Ishikawa (cell line): ENCODE data around the gene MED26.
A peak's percentile ranks its signal among the peaks of the same experiment; 100 is the strongest.

Experiments
- CEBPB ChIP-seq: IDR thresholded peaks from 2 replicates; pipeline ENCODE4 v1.6.1; 2012
- CREB1 ChIP-seq: IDR thresholded peaks from 2 replicates; pipeline ENCODE4 v1.6.1; 2012; ENCODE audit warnings: low read depth
- EGR1 ChIP-seq: IDR thresholded peaks from 2 replicates; pipeline ENCODE4 v1.6.1; 2012
- EP300 ChIP-seq: IDR thresholded peaks from 2 replicates; pipeline ENCODE4 v1.6.1; 2012; ENCODE audit warnings: borderline replicate concordance
- FOXM1 ChIP-seq: IDR thresholded peaks from 2 replicates; pipeline ENCODE4 v1.6.1; 2012; ENCODE audit warnings: low read depth, borderline replicate concordance
- NFIC ChIP-seq: IDR thresholded peaks from 2 replicates; pipeline ENCODE4 v1.6.1; 2012
- RAD21 ChIP-seq: IDR thresholded peaks from 2 replicates; pipeline ENCODE4 v1.6.1; 2012; ENCODE audit warnings: low read depth
- TAF1 ChIP-seq: IDR thresholded peaks from 2 replicates; pipeline ENCODE4 v1.6.1; 2012; ENCODE audit warnings: low read depth, mild to moderate bottlenecking
- TCF12 ChIP-seq: IDR thresholded peaks from 2 replicates; pipeline ENCODE4 v1.6.1; 2012; ENCODE audit warnings: low read depth
- TEAD4 ChIP-seq: IDR thresholded peaks from 2 replicates; pipeline ENCODE4 v1.6.1; 2012
- YY1 ChIP-seq: IDR thresholded peaks from 2 replicates; pipeline ENCODE4 v1.6.1; 2012; ENCODE audit warnings: low read depth
- ZBTB7A ChIP-seq: IDR thresholded peaks from 2 replicates; pipeline ENCODE4 v1.6.1; 2012; ENCODE audit warnings: low read depth
- TF ChIP-seq, protein P1 (sequence below): IDR thresholded peaks from 2 replicates; pipeline ENCODE4 v1.6.1; 2012
- TF ChIP-seq, protein P2 (sequence below): IDR thresholded peaks from 2 replicates; pipeline ENCODE4 v1.6.1; 2012
- TF ChIP-seq, protein P3 (sequence below): IDR thresholded peaks from 2 replicates; pipeline ENCODE4 v1.6.1; 2012; ENCODE audit warnings: low read depth, mild to moderate bottlenecking

Gene MED26

DNA sequence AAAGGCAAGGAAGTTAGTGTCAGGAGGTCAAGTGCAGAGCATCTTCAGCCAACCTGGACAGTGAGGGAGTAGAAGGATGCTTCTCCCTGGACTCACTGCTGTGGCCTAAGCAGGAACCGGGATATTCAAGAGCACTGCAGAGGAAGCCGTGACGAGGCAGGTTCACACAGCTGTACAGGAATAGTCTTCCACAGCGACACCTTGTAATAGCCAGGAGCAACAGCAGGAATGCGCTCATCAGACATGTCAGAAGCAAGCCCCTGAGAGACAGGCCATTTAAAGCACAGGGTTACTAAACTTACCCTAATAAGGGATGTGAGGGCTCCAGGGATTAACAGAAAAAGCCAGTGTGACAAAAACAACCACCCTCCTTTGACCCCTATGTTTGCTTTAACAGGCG lies 3.5 kb upstream of the MED26 start:
- TF ChIP-seq FOXM1 (no peak), NFIC (no peak), EP300 (no peak), RAD21 (no peak)
- TF ChIP-seq, protein P1, sequence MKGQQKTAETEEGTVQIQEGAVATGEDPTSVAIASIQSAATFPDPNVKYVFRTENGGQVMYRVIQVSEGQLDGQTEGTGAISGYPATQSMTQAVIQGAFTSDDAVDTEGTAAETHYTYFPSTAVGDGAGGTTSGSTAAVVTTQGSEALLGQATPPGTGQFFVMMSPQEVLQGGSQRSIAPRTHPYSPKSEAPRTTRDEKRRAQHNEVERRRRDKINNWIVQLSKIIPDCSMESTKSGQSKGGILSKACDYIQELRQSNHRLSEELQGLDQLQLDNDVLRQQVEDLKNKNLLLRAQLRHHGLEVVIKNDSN: no peak

DNA sequence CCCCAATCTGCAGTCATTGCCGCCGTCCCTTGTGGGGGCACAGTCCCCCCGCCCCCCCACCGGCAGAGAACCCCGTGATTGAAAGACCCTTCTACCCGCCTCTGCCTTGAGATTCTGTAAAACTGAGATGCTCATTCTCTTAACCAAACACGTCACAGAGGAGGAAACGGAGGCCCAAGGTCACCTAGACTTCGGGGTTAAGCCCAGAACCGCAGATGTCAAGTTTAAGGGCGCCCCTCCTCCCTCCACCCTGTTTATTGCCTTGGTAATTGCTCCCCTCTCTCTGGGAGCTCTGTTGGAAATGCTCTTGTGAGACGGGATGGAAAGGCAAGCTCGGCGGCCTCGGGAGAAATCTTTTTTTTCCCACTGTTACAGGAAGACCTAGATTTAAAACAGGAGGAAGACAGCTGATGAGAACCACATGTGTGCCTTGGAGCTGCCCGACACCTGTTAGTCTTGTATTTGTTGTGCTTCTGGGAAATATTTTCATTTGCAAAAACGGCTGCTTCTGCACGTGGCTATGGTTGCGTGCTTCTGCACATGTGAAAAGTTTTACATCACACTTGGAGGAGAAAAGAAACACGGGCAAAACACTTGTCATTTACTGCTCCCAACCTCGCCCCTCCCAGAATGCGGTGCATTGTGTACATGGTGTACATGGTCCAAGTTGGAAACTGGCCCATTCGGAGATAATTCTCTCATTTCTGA lies 1.1 kb upstream of the MED26 start:
- TF ChIP-seq TAF1: no peak
- TF ChIP-seq, protein P1: no peak
- no peak for TF ChIP-seq ZBTB7A
- TF ChIP-seq NFIC: no peak
- TF ChIP-seq YY1: no peak
- no peak for TF ChIP-seq TEAD4
- TF ChIP-seq TCF12: no peak
- TF ChIP-seq, protein P2, sequence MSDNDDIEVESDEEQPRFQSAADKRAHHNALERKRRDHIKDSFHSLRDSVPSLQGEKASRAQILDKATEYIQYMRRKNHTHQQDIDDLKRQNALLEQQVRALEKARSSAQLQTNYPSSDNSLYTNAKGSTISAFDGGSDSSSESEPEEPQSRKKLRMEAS: no peak
- no peak for TF ChIP-seq CREB1
- TF ChIP-seq EGR1: no peak
- TF ChIP-seq FOXM1: no peak
- TF ChIP-seq RAD21: no peak
- no peak for TF ChIP-seq EP300
- TF ChIP-seq, protein P3, sequence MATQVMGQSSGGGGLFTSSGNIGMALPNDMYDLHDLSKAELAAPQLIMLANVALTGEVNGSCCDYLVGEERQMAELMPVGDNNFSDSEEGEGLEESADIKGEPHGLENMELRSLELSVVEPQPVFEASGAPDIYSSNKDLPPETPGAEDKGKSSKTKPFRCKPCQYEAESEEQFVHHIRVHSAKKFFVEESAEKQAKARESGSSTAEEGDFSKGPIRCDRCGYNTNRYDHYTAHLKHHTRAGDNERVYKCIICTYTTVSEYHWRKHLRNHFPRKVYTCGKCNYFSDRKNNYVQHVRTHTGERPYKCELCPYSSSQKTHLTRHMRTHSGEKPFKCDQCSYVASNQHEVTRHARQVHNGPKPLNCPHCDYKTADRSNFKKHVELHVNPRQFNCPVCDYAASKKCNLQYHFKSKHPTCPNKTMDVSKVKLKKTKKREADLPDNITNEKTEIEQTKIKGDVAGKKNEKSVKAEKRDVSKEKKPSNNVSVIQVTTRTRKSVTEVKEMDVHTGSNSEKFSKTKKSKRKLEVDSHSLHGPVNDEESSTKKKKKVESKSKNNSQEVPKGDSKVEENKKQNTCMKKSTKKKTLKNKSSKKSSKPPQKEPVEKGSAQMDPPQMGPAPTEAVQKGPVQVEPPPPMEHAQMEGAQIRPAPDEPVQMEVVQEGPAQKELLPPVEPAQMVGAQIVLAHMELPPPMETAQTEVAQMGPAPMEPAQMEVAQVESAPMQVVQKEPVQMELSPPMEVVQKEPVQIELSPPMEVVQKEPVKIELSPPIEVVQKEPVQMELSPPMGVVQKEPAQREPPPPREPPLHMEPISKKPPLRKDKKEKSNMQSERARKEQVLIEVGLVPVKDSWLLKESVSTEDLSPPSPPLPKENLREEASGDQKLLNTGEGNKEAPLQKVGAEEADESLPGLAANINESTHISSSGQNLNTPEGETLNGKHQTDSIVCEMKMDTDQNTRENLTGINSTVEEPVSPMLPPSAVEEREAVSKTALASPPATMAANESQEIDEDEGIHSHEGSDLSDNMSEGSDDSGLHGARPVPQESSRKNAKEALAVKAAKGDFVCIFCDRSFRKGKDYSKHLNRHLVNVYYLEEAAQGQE: no peak
- no peak for TF ChIP-seq CEBPB

DNA sequence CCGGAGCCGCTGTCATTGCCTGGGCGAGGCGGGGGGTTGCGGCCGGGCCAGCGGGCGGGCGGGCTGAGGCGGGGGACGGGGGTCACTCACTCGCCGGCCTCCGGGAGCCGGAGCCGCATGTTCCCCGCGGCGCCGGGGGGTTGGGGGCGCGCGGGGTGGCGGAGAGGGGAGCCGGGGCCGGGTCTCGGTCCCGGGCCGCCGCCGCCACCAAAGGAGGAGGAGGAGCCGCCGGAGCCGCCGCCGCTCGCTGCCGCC lies 149 bp downstream of the MED26 start:
- no peak for TF ChIP-seq EGR1
- TF ChIP-seq FOXM1: no peak
- TF ChIP-seq EP300: no peak

DNA sequence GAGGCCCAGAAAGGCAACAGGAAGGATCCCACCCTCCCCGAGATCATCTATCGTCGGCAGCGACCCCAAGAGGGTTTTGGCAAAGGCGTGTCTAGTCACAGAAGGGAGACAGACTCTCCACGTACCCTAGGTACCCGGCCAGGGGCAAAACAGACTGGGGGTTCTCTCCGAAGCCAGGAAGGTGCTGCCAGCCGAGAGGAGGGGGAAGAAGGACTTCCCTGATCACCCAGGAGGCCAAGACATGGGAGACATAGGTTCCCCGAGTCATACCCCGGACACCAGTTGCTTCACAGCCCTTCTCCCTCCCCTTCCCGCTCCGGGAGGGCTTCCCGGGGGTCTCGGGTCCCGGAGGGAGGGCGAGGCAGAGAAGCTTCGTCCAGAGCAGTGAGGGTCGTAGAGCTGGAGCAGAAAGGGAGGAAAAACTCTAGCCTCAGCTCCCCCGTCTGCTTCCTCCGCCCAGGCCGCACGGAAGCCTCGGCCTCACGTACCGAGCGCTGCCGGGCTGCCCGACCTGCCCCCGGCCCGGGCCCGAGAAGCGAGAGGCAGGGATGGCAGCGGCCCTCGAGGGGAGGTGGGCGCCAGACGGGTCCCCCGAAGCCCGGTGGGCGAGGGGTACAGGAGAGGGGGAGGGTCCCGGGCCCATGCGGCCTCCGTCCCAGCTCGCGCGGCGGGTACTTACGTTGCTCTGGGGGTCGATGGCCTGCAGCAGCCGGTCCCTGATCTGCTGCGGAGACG lies 644 bp downstream of the MED26 start:
- TF ChIP-seq YY1 (0 out of 2 replicates have a peak, but pooled peaks have one; percentile 41), CEBPB (no peak), TAF1 (no peak), EP300 (no peak), TCF12 (no peak), FOXM1 (no peak), RAD21 (no peak), NFIC (no peak)
- TF ChIP-seq, protein P2: 0 out of 2 replicates have a peak, but pooled peaks have one; percentile 33
- TF ChIP-seq, protein P1: no peak
- TF ChIP-seq, protein P3: no peak

DNA sequence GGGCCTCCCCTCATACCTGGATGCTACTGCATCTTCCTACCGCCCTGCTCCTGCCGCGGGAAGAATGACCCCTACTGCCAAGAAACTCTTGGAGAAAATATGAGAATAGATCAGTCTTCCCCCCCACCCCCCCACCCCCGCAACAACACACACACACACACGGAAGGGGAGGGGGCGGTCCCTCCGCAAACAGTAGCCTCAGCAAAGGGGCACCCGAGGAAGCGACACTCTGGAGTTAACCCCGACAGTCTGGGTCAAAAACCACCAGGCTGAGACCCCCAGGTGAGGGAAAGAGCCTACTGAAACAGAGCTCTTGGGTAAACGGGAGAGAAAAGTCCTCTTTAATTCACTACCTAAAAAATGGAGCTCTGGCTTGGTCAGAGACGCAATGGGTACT lies 1.2 kb downstream of the MED26 start:
- TF ChIP-seq TCF12 (no peak), YY1 (no peak), EGR1 (no peak), FOXM1 (no peak), CREB1 (no peak)
- TF ChIP-seq, protein P1: no peak
- TF ChIP-seq, protein P3: no peak
- TF ChIP-seq, protein P2: no peak
